Activated T-helper 1 cell treated with anti-CD3 and anti-CD28 coated beads, Interleukin-12 subunit alpha, Interleukin-12 subunit beta, Interleukin-2, Interleukin-4 antibody, amounts not matched to agents 30 ng/mL and 10 ng/mL and 1 ng/mL, durations not matched to agents 14 hours and 24 hours and 36 hours (primary cell): ENCODE data around the gene ULBP3. TPM values are rescaled to one million over a fixed set of nuclear protein-coding genes. Genes with fewer than 3 reads are reported as not detected.

ENCODE experiments used
- DNase-seq: peaks from one replicate; pipeline ENCODE4 v3.0.0; 2021; ENCODE audit warnings: low spot score
- H3K27ac Mint-ChIP-seq: one replicate; pipeline ENCODE4 v1.8.0; 2021; ENCODE audit warnings: mild to moderate bottlenecking, mixed read lengths
- H3K27me3 Mint-ChIP-seq: one replicate; pipeline ENCODE4 v1.8.0; 2022; ENCODE audit warnings: mild to moderate bottlenecking, moderate library complexity, mixed read lengths; ENCODE audit not compliant: insufficient read depth
- H3K36me3 Mint-ChIP-seq: one replicate; pipeline ENCODE4 v1.8.0; 2021; ENCODE audit warnings: low read depth, mixed read lengths
- H3K4me1 Mint-ChIP-seq: one replicate; pipeline ENCODE4 v1.8.0; 2021; ENCODE audit warnings: low read depth, mixed read lengths
- H3K4me3 Mint-ChIP-seq: one replicate; pipeline ENCODE4 v1.8.0; 2021; ENCODE audit warnings: mild to moderate bottlenecking, moderate library complexity, mixed read lengths
- H3K9me3 Mint-ChIP-seq: one replicate; pipeline ENCODE4 v1.8.0; 2021; ENCODE audit warnings: mixed read lengths
- intact Hi-C: fragments of 100-400 bp; cut with micrococcal nuclease; formaldehyde crosslinking; loops from one replicate; pipeline ENCODE4 v1.15.1; 2024
- total RNA-seq: library from RNA; stranded (reverse); gene quantifications from 2 replicates; pipeline ENCODE4 v1.2.3, GENCODE V29; 2022

The ULBP3 gene
- total RNA-seq, 1 donor from 2014 or later = not detected

DNA sequence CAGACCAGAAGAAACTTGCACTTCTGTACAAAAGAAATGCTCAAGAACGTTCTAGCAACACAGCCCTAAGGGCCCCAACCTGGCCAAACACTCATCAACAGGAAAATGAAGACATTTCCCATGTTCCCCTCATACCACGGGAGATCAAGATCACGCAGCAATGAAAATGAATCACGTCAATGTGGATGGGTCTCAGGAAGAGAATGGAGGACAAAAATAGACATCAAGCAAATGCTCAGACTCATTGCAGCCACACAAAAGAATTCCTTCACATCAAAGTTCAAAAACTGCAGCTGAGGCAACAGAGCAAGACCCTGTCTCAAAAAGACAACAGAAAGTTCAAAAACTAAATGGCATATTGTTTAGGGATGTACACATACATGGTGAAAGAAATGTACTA lies 18.1 kb downstream of the ULBP3 start:
- H3K27me3 Mint-ChIP-seq = peaks cover 31% of the 10 kb centered on the region
- no peaks in the 10 kb centered on the region for H3K9me3 Mint-ChIP-seq
- no peaks in the 10 kb centered on the region for H3K36me3 Mint-ChIP-seq
- no peak for DNase-seq
- intact Hi-C loops = no loop called here
- H3K27ac Mint-ChIP-seq = no peak overlapping the region
- H3K4me3 Mint-ChIP-seq = no peak overlapping the region
- H3K4me1 Mint-ChIP-seq = no peaks in the 10 kb centered on the region

DNA sequence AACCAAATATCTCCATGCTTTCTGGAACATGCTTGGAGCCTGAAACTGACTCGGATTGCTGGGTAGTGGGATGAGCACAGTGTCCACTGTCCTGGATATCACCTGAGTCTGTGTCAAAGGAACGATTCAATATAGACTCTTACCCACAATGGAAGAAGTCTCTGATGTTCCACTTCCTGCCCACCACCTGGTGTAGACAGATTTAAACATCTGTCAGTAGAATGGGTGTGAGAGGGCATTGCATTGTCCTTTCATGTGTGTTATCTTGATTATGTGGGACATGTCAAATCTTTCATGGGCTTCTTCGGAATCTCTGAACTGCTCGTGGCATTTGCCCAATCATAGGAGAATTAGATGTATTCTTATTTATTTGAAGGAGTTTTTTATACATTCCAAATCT lies 20.8 kb downstream of the ULBP3 start:
- H3K27me3 Mint-ChIP-seq = peaks cover 26% of the 10 kb centered on the region
- H3K4me3 Mint-ChIP-seq = no peak overlapping the region
- H3K9me3 Mint-ChIP-seq = no peaks in the 10 kb centered on the region
- no peak for DNase-seq
- no peaks in the 10 kb centered on the region for H3K4me1 Mint-ChIP-seq
- no peak overlapping the region for H3K27ac Mint-ChIP-seq
- H3K36me3 Mint-ChIP-seq = no peaks in the 10 kb centered on the region
- intact Hi-C loops = no loop called here

GRCh38 chr6:150046943-150047342 lies 22.0 kb downstream of the ULBP3 start:
- no peak for DNase-seq
- no peak overlapping the region for H3K4me3 Mint-ChIP-seq
- H3K27ac Mint-ChIP-seq = no peak overlapping the region
- no peaks in the 10 kb centered on the region for H3K4me1 Mint-ChIP-seq
- intact Hi-C loops = no loop called here
- H3K9me3 Mint-ChIP-seq = no peaks in the 10 kb centered on the region
- H3K36me3 Mint-ChIP-seq = no peaks in the 10 kb centered on the region
- peaks cover 24% of the 10 kb centered on the region for H3K27me3 Mint-ChIP-seq

- H3K27me3 Mint-ChIP-seq = peaks cover 31% of the 10 kb centered on the region
- no peak for DNase-seq
- no peak overlapping the region for H3K4me3 Mint-ChIP-seq
- H3K36me3 Mint-ChIP-seq = no peaks in the 10 kb centered on the region
- intact Hi-C loops = no loop called here
- no peaks in the 10 kb centered on the region for H3K9me3 Mint-ChIP-seq
- H3K4me1 Mint-ChIP-seq = no peaks in the 10 kb centered on the region
- no peak overlapping the region for H3K27ac Mint-ChIP-seq
These were observed 24.2 kb downstream of the ULBP3 start for GRCh38 chr6:150044621-150045145.

GRCh38 chr6:150043501-150044412 lies 25.2 kb downstream of the ULBP3 start:
- Mint-ChIP-seq H3K4me1 (no peaks in the 10 kb centered on the region), H3K4me3 (no peak overlapping the region), H3K27me3 (peaks cover 36% of the 10 kb centered on the region), H3K36me3 (no peaks in the 10 kb centered on the region), H3K27ac (no peak overlapping the region), H3K9me3 (no peaks in the 10 kb centered on the region)
- DNase-seq = no peak
- intact Hi-C loops = no loop called here

GRCh38 chr6:150043096-150043495 lies 25.8 kb downstream of the ULBP3 start:
- Mint-ChIP-seq H3K27ac (no peak overlapping the region), H3K27me3 (peaks cover 43% of the 10 kb centered on the region), H3K4me3 (no peak overlapping the region), H3K9me3 (no peaks in the 10 kb centered on the region), H3K4me1 (no peaks in the 10 kb centered on the region), H3K36me3 (peaks cover 1% of the 10 kb centered on the region)
- no peak for DNase-seq
- intact Hi-C loops = no loop called here

DNA sequence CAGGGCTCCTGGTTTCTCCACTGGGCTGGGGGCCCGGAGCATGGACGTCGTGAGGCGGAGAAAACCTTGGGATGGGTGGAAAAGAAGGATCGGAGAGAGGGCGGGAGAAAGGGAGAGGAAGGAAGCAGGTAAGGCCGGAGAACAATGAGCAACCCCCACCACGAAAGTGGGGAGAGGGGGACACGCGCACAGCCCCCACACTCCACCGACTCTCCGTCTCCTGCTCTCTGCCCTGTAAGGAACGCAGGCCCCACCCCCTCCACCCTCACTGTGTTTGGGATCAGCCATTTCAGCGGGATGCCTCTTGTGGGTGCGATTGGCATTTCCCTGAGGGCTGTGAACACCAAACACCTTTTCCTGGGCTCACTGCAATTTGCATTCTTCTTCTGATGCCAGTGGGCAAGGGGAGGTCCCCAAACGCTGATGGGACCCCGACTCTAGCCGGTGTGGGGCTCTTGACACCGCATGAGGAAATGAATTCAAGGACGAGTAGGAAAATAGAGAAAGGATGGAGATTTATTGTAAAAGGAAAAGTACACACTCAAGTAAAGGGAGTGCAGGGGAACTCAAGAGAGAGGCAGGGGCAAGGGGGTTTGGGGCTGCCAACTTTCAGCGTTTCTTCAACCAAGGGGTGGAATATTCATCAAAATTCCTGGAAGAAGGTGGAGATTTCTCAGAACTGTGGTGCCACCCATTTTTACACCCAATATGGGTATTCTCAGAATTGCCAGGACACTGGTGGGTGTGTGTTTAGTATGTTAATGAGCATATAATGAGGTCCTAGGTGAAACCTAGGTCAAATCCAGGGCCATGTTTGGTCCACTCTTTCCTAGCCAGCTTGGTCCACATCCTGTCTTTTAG lies 30.5 kb downstream of the ULBP3 start:
- peaks cover 1% of the 10 kb centered on the region for H3K36me3 Mint-ChIP-seq
- DNase-seq = no peak
- no peak overlapping the region for H3K4me3 Mint-ChIP-seq
- no peaks in the 10 kb centered on the region for H3K9me3 Mint-ChIP-seq
- H3K27ac Mint-ChIP-seq = no peak overlapping the region
- intact Hi-C loops = no loop called here
- H3K4me1 Mint-ChIP-seq = peaks cover 5% of the 10 kb centered on the region
- H3K27me3 Mint-ChIP-seq = peaks cover 76% of the 10 kb centered on the region

DNA sequence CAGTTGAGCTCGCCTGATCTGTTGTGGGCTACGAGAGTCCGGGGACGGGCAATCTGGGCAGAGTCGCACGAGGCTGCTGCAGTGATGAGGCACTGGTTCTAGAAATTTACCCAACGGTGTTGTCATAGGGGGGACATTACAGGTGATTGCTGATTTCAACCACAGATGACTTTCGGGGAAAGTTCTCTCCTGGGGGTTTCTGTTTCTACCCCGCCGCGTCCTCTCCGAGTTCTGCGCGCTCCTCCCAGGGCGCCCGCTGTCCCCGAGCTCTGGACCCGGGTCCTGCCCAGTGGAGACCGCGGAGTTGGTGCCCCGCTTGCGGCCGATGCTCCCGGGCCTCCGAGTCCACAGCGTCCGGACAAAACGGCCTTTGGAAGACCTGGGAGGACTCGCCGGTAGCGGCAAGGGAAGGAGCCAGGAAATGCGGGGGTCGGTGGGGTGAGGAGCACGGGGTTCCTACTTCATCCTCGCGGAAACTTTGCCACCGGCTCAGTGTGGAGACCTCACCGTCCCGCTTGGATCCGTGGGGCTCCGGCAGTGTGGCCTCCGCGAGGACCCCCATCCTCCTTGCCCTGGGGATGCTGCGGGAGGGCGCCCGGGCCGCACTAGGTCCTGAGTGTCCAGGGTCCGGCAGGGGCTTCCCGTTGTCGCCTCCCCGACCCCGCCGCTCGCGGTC lies 31.3 kb downstream of the ULBP3 start:
- Mint-ChIP-seq H3K4me3 (no peak overlapping the region), H3K9me3 (no peaks in the 10 kb centered on the region), H3K36me3 (peaks cover 1% of the 10 kb centered on the region), H3K4me1 (peaks cover 5% of the 10 kb centered on the region), H3K27ac (no peak overlapping the region), H3K27me3 (peaks cover 83% of the 10 kb centered on the region)
- DNase-seq = no peak
- intact Hi-C loops = no loop called here

- Mint-ChIP-seq H3K27ac (no peak overlapping the region), H3K9me3 (no peaks in the 10 kb centered on the region), H3K4me3 (no peak overlapping the region), H3K36me3 (peaks cover 1% of the 10 kb centered on the region), H3K4me1 (peaks cover 5% of the 10 kb centered on the region), H3K27me3 (peaks cover 79% of the 10 kb centered on the region)
- no peak for DNase-seq
- intact Hi-C loops = no loop called here
These were observed 32.8 kb downstream of the ULBP3 start for GRCh38 chr6:150036081-150036480.

DNA sequence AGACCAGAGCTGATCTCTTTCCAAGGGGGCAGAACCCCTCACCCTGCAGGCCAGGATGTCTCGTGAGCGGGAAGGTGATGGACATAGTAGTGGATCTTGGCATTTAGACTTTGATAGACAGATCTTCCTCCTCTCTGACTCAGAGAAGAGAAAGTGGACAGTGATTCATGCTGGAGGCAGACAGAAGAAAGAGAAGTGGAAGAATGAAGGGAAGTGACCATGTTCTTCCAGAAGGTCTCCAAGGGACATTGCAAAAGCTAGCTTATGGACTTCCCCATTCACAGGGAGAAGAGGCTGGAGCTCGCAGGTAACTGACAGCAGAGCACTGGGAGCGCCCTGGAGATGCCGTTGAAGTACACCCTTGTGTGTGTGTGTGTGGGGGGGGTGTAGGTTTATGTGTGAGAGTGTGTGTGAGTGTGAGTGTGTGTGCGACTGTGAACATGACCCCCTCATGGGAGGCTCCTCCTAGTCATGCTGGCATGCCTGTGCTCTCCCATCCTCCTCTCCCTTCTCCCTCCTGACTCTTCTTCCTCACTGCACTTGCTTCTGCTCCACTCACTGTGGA lies 35.6 kb downstream of the ULBP3 start:
- DNase-seq = no peak
- intact Hi-C loops = no loop called here
- Mint-ChIP-seq H3K27ac (no peak overlapping the region), H3K27me3 (peaks cover 65% of the 10 kb centered on the region), H3K36me3 (no peaks in the 10 kb centered on the region), H3K4me3 (no peak overlapping the region), H3K4me1 (peaks cover 8% of the 10 kb centered on the region), H3K9me3 (no peaks in the 10 kb centered on the region)

DNA sequence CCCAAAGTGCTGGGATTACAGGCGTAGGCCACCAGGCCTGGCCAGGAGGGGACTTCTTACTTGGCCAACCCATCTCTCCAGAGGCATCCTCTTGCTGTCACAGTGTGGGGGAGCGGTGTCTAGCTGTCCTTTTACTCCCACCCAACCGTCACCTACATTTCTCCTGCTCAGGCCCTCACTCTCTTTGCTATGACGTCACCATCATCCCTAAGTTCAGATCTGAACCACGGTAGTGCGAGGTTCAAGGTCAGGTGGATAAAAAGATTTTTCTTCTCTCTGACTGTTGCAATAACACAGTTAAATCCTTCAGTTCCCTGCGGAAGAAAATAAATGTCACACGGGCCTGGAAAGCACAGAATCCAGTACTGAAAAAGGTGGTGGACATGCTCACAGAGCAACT lies 36.3 kb downstream of the ULBP3 start:
- Mint-ChIP-seq H3K27ac (no peak overlapping the region), H3K36me3 (no peaks in the 10 kb centered on the region), H3K4me1 (peaks cover 12% of the 10 kb centered on the region), H3K9me3 (no peaks in the 10 kb centered on the region), H3K27me3 (peaks cover 67% of the 10 kb centered on the region), H3K4me3 (no peak overlapping the region)
- DNase-seq = no peak
- intact Hi-C loops = no loop called here

DNA sequence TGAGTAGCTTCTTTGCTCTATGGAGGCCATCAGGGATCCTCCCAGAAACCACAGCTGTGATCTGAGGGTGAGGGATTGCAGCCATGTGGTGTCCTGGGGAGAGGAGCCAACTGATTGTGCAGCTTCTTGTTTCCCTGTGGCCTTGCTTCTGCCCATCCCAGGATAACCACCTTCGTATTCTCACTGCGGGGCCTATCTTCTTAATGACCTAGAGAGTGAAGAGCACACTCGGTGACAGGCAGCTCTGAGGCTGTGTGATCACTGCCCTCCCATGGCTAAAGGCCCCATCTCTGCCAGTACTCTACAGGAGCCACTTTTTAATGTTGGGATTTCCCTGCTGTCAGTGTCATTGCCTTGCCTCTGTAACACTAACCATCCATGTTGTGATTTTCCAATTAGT lies 38.3 kb downstream of the ULBP3 start:
- intact Hi-C loops = no loop called here
- no peak overlapping the region for H3K27ac Mint-ChIP-seq
- H3K4me1 Mint-ChIP-seq = peaks cover 12% of the 10 kb centered on the region
- no peak overlapping the region for H3K4me3 Mint-ChIP-seq
- DNase-seq = no peak
- peaks cover 67% of the 10 kb centered on the region for H3K27me3 Mint-ChIP-seq
- no peaks in the 10 kb centered on the region for H3K9me3 Mint-ChIP-seq
- H3K36me3 Mint-ChIP-seq = no peaks in the 10 kb centered on the region
